ENCODE measurements around the gene IGF1R.

IGF1R gene

DNA sequence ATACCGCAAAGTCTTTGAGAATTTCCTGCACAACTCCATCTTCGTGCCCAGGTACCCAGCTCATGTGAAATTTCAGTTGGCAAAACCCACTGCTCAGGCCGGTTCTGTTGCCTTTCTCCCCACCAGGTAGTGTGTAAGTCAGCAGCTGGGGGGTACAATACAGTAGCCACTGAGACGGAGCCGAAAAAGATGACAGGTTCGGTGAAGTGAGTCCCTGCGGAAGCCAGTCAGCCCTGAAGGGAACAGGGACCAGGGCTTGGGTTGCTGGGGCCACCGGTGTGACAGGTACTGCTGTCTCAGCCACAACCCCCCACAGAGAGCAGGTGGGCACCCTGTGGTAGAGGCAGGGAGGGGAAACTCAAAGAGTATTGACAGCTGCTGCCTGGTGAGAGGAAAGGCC is 268.5 kb downstream of the IGF1R start:
- Histone ChIP-seq H3K9ac (ENCODE audit: low read depth, low read length) (no peak overlapping the region), H3K9me3 (ENCODE audit: control insufficient read depth, insufficient read depth, low read length) (no peaks in the 10 kb centered on the region), H3K36me3 (ENCODE audit: control insufficient read depth, insufficient read depth, low read length) (peaks cover 42% of the 10 kb centered on the region)

DNA sequence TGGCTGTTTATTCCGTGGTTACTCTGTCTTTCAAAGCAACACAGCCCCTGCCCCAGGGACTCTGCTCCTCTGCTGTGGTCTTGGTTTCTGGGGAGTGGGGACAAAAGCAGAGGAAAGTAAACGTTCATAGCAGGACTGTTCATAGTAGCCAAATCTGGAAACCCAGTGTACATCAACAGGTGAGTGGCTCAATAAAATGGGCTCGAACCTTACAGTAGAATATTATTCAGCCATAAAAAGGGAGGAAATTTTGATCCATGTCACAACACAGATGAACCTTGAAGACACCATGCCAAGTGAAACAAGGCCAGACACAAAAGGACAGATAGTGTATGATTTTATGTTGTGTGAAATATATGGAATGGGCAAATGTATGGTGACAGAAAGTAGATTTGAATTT is 269.1 kb downstream of the IGF1R start:
- no peak overlapping the region for H3K9ac ChIP-seq (ENCODE audit: low read depth, low read length)
- no peaks in the 10 kb centered on the region for H3K27me3 ChIP-seq (ENCODE audit: control insufficient read depth, insufficient read depth, low read length)
- H3K4me1 ChIP-seq (ENCODE audit: control insufficient read depth, insufficient read depth, low read length): no peaks in the 10 kb centered on the region
- no peaks in the 10 kb centered on the region for H3K9me3 ChIP-seq (ENCODE audit: control insufficient read depth, insufficient read depth, low read length)
- peaks cover 43% of the 10 kb centered on the region for H3K36me3 ChIP-seq (ENCODE audit: control insufficient read depth, insufficient read depth, low read length)
- no peak overlapping the region for H3K4me3 ChIP-seq (ENCODE audit: low read depth, low read length)

More for the DNA sequence above, 268.5 kb downstream of the IGF1R start:
- H3K4me3 ChIP-seq (ENCODE audit: low read depth, low read length): no peak overlapping the region
- no peaks in the 10 kb centered on the region for H3K4me1 ChIP-seq (ENCODE audit: control insufficient read depth, insufficient read depth, low read length)
- H3K27me3 ChIP-seq (ENCODE audit: control insufficient read depth, insufficient read depth, low read length): no peaks in the 10 kb centered on the region

DNA sequence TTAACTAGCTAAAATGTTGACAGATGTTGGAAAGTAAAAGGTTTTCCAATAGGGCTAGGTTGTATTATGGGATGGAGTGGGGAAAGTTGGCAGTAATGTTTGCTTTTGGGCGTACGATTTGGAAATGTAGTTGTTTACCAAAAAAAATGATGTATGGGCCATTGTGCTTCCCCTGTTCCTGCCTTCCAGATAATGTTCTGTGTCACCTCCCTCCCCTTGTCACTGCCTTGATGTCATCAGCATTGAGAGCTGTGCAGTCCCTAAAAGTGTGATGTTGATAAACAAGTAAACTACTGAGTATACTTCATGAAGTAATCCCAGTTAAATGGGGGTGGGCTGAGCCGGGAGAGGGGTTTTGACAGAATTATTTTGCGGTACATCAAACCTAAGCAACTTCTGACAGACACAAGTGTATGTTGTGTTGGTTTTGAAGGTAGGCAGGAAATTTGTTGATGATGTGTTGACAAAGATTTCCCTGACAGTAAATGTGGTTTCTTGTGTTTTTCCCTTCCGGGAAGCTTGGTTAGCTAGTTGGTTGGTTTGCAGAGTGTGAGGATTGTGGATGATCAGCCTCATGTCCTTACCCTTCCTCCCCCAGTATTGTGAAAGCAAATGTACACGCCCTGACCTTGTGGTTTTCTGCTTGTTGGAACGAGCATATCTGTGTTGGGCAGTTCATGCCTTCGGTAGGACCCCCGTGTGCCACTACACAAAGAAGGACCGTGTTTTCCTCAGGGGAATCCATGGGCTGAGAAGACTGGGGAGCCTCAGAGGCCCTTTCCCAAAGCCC is 271.9 kb downstream of the IGF1R start:
- Histone ChIP-seq H3K27me3 (ENCODE audit: control insufficient read depth, insufficient read depth, low read length) (no peaks in the 10 kb centered on the region), H3K9me3 (ENCODE audit: control insufficient read depth, insufficient read depth, low read length) (no peaks in the 10 kb centered on the region), H3K4me3 (ENCODE audit: low read depth, low read length) (no peak overlapping the region), H3K36me3 (ENCODE audit: control insufficient read depth, insufficient read depth, low read length) (peaks cover 60% of the 10 kb centered on the region), H3K9ac (ENCODE audit: low read depth, low read length) (no peak overlapping the region), H3K4me1 (ENCODE audit: control insufficient read depth, insufficient read depth, low read length) (no peaks in the 10 kb centered on the region)

DNA sequence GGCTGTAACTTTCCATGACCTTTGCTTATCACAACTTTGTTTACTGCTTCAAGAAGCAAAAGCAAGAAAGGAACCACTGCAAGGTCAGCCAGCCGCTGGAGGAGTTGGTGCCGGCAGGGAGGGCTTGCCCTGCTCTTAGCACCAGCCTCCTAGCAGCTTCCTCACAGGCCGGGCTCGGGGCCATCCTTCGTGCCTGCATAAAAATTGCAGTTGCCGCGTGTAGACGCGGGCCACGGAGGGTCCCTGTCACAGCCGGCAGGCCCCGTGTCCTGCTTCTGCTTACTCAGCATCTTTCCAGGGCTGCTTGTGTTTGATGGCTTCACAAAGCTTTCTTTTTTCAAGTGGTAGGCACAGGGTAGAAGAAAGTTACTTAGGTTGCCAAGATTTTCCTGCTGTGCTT is 274.8 kb downstream of the IGF1R start:
- H3K9me3 ChIP-seq (ENCODE audit: control insufficient read depth, insufficient read depth, low read length): no peaks in the 10 kb centered on the region
- H3K4me1 ChIP-seq (ENCODE audit: control insufficient read depth, insufficient read depth, low read length): no peaks in the 10 kb centered on the region
- peaks cover 50% of the 10 kb centered on the region for H3K36me3 ChIP-seq (ENCODE audit: control insufficient read depth, insufficient read depth, low read length)
- H3K9ac ChIP-seq (ENCODE audit: low read depth, low read length): no peak overlapping the region
- no peaks in the 10 kb centered on the region for H3K27me3 ChIP-seq (ENCODE audit: control insufficient read depth, insufficient read depth, low read length)
- H3K4me3 ChIP-seq (ENCODE audit: low read depth, low read length): no peak overlapping the region

DNA sequence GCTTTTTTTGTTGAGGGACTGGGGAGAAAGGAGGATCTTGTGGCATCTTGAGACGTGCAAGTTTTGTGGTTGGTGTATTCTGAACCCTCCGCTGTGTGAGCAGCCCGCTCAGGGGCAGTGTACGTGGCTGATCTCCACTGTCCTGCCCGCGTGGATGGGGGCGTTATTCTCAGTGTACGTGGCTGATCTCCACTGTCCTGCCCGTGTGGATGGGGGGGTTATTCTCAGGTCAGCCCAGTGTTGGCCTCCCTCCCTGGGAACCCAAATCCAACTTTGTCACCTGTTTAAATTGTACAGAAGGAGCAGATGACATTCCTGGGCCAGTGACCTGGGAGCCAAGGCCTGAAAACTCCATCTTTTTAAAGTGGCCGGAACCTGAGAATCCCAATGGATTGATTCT is 275.2 kb downstream of the IGF1R start:
- Histone ChIP-seq H3K4me1 (ENCODE audit: control insufficient read depth, insufficient read depth, low read length) (no peaks in the 10 kb centered on the region), H3K9ac (ENCODE audit: low read depth, low read length) (no peak overlapping the region), H3K27me3 (ENCODE audit: control insufficient read depth, insufficient read depth, low read length) (no peaks in the 10 kb centered on the region), H3K36me3 (ENCODE audit: control insufficient read depth, insufficient read depth, low read length) (peaks cover 52% of the 10 kb centered on the region), H3K4me3 (ENCODE audit: low read depth, low read length) (no peak overlapping the region), H3K9me3 (ENCODE audit: control insufficient read depth, insufficient read depth, low read length) (no peaks in the 10 kb centered on the region)

DNA sequence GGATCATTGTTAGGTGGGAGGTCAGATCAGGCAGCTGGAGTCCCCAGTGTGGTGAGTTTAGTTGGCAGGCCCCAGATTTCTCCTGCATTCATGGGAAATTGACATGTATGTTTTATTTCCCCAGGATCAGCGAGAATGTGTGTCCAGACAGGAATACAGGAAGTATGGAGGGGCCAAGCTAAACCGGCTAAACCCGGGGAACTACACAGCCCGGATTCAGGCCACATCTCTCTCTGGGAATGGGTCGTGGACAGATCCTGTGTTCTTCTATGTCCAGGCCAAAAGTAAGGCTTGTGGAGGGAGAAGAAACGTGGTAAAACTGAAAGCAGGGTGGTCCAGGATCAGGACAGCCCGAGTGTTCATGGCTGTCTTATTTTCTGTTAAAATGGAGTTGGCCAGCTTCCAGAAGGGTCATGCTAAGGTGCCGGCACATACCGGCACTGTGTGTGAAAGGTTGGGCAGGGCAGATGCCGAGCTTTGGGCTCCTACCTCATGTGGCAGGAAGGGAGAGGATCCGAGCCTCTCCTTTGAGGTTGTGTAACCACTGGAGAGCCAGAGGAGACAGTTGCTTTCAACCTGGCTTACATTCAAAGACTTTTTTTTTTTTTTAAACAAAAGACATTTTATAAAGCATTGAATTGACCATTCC is 276.2 kb downstream of the IGF1R start:
- Histone ChIP-seq H3K4me1 (ENCODE audit: control insufficient read depth, insufficient read depth, low read length) (no peaks in the 10 kb centered on the region), H3K9ac (ENCODE audit: low read depth, low read length) (no peak overlapping the region), H3K27me3 (ENCODE audit: control insufficient read depth, insufficient read depth, low read length) (no peaks in the 10 kb centered on the region), H3K9me3 (ENCODE audit: control insufficient read depth, insufficient read depth, low read length) (no peaks in the 10 kb centered on the region), H3K4me3 (ENCODE audit: low read depth, low read length) (no peak overlapping the region), H3K36me3 (ENCODE audit: control insufficient read depth, insufficient read depth, low read length) (peaks cover 54% of the 10 kb centered on the region)

DNA sequence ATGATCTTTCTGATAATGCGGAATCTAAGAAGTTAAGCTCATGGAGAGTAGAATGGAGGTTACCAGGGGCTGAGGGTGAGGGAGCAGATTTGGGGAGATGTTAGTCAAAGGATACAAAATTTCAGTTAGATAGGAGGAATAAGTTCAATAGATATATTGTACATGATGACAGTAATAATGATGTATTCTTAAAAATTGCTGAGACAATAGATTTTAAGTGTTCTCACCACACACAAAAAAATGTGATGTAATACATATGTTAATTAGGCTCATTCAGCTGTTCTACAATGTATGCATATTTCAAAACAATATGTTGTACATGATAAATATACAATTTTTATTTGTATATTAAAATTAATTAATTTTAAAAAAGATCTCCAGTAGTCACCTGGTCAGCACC is 277.9 kb downstream of the IGF1R start:
- peaks cover 58% of the 10 kb centered on the region for H3K36me3 ChIP-seq (ENCODE audit: control insufficient read depth, insufficient read depth, low read length)
- no peaks in the 10 kb centered on the region for H3K9me3 ChIP-seq (ENCODE audit: control insufficient read depth, insufficient read depth, low read length)
- no peak overlapping the region for H3K9ac ChIP-seq (ENCODE audit: low read depth, low read length)
- H3K4me1 ChIP-seq (ENCODE audit: control insufficient read depth, insufficient read depth, low read length): no peaks in the 10 kb centered on the region
- no peaks in the 10 kb centered on the region for H3K27me3 ChIP-seq (ENCODE audit: control insufficient read depth, insufficient read depth, low read length)
- no peak overlapping the region for H3K4me3 ChIP-seq (ENCODE audit: low read depth, low read length)

DNA sequence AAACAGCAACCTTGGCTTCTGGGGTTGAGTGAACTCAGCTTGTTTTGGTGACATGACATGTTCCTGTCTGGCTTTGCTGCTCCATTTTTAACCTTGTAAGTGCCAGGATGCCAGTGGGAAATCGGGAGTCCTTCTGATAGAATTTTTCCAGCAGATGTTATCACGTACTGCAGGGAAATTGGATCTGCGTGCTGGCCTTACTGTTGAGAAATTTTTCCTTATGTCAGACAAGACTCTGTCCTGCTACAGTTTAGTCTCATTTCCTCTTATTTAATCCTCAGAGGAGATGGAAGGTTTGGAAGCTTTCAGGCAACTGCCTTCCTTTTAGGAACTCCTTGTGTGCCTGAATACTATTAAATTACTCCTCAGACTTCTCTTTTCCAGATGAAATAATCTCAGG is 278.7 kb downstream of the IGF1R start:
- Histone ChIP-seq H3K4me3 (ENCODE audit: low read depth, low read length) (no peak overlapping the region), H3K9ac (ENCODE audit: low read depth, low read length) (no peak overlapping the region), H3K4me1 (ENCODE audit: control insufficient read depth, insufficient read depth, low read length) (no peaks in the 10 kb centered on the region), H3K36me3 (ENCODE audit: control insufficient read depth, insufficient read depth, low read length) (peaks cover 50% of the 10 kb centered on the region), H3K9me3 (ENCODE audit: control insufficient read depth, insufficient read depth, low read length) (no peaks in the 10 kb centered on the region), H3K27me3 (ENCODE audit: control insufficient read depth, insufficient read depth, low read length) (no peaks in the 10 kb centered on the region)

DNA sequence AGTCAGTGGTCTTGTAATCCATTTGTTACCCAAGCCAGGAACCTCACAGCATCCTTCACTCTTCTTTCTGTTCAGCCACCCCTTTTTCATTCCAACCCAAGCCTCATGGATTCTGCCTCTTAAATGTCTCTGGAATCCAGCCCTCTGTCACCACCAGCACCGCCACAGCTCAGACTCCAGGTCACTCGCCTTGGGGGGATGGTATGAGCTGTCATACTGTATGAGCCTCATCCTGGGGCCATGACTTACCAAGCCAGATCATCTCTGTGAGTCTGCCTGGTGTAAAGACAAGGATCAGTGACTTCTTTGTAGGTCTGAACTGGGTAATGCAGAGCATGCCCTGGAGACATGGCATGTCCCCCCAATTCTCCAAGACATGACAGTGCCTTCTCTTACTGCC is 279.7 kb downstream of the IGF1R start:
- Histone ChIP-seq H3K27me3 (ENCODE audit: control insufficient read depth, insufficient read depth, low read length) (no peaks in the 10 kb centered on the region), H3K4me1 (ENCODE audit: control insufficient read depth, insufficient read depth, low read length) (no peaks in the 10 kb centered on the region), H3K9ac (ENCODE audit: low read depth, low read length) (no peak overlapping the region), H3K36me3 (ENCODE audit: control insufficient read depth, insufficient read depth, low read length) (peaks cover 43% of the 10 kb centered on the region), H3K9me3 (ENCODE audit: control insufficient read depth, insufficient read depth, low read length) (no peaks in the 10 kb centered on the region), H3K4me3 (ENCODE audit: low read depth, low read length) (no peak overlapping the region)

DNA sequence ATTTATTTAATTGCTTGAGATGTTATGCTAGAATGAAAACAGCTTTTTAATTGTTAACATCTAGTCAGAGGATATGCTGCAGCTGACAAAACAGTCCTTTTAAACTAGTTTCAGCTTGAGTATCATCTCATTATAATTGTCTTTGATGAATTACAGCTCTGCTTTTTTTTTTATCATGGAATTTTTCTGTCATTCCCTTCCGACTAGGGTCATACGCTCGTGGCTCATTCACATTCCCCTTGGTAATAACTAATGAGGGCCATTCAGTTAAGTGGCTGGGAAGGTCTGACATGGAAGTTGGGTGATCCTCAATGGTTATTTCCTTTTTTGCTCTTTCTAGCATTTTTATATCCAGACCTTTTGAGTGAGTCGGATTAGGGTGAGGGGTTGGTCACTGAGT is 282.2 kb downstream of the IGF1R start:
- no peaks in the 10 kb centered on the region for H3K27me3 ChIP-seq (ENCODE audit: control insufficient read depth, insufficient read depth, low read length)
- H3K9ac ChIP-seq (ENCODE audit: low read depth, low read length): no peak overlapping the region
- H3K9me3 ChIP-seq (ENCODE audit: control insufficient read depth, insufficient read depth, low read length): no peaks in the 10 kb centered on the region
- H3K4me3 ChIP-seq (ENCODE audit: low read depth, low read length): no peak overlapping the region
- H3K4me1 ChIP-seq (ENCODE audit: control insufficient read depth, insufficient read depth, low read length): no peaks in the 10 kb centered on the region
- peaks cover 35% of the 10 kb centered on the region for H3K36me3 ChIP-seq (ENCODE audit: control insufficient read depth, insufficient read depth, low read length)

DNA sequence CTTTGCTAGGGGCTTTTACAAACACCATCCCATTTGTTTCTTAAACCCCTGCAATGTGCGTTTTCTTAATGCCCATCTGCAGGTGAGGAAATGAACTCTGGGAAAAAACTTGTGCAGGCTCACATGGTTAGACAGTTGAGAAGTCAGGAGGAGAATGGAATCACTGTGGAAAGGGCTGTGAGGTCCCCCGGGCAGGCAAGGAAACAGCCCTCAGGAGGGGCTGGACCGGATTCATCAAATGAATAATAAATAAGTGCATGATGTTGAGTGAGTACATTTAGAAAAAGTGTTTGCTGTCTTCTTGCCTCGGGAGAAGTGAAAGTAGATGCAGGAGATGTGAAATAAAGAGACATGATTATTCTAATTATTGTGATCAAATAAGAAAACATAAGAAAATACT is 282.7 kb downstream of the IGF1R start:
- Histone ChIP-seq H3K27me3 (ENCODE audit: control insufficient read depth, insufficient read depth, low read length) (no peaks in the 10 kb centered on the region), H3K9me3 (ENCODE audit: control insufficient read depth, insufficient read depth, low read length) (no peaks in the 10 kb centered on the region), H3K9ac (ENCODE audit: low read depth, low read length) (no peak overlapping the region), H3K4me3 (ENCODE audit: low read depth, low read length) (no peak overlapping the region), H3K4me1 (ENCODE audit: control insufficient read depth, insufficient read depth, low read length) (no peaks in the 10 kb centered on the region), H3K36me3 (ENCODE audit: control insufficient read depth, insufficient read depth, low read length) (peaks cover 34% of the 10 kb centered on the region)

DNA sequence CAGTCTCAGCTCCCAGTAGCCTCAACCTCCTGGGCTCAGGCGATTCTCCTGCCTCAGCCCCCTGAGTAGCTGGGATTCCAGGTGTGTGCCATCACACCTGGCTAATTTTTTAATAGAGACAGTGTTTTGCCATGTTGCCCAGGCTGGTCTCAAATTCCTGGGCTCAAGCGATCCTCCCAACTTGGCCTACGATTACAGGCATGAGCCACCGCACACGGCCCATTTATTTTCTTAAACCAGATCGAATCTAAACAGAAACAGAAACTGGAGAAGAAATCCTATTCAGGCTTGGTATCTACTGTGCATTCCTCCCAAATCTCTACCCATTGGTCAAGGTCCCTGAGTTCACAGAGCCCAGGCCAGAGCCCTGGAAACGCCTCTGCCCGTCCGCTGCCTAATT is 285.1 kb downstream of the IGF1R start:
- Histone ChIP-seq H3K27me3 (ENCODE audit: control insufficient read depth, insufficient read depth, low read length) (no peaks in the 10 kb centered on the region), H3K4me1 (ENCODE audit: control insufficient read depth, insufficient read depth, low read length) (no peaks in the 10 kb centered on the region), H3K9me3 (ENCODE audit: control insufficient read depth, insufficient read depth, low read length) (no peaks in the 10 kb centered on the region), H3K36me3 (ENCODE audit: control insufficient read depth, insufficient read depth, low read length) (peaks cover 29% of the 10 kb centered on the region), H3K9ac (ENCODE audit: low read depth, low read length) (no peak overlapping the region), H3K4me3 (ENCODE audit: low read depth, low read length) (no peak overlapping the region)
